ENCODE results near the gene FLRT3. TPM values are rescaled to one million over a fixed set of nuclear protein-coding genes. Genes with fewer than 3 reads are reported as not detected.

Gene FLRT3
- total RNA-seq, 2 experiments from 2014 or later = not detected

DNA sequence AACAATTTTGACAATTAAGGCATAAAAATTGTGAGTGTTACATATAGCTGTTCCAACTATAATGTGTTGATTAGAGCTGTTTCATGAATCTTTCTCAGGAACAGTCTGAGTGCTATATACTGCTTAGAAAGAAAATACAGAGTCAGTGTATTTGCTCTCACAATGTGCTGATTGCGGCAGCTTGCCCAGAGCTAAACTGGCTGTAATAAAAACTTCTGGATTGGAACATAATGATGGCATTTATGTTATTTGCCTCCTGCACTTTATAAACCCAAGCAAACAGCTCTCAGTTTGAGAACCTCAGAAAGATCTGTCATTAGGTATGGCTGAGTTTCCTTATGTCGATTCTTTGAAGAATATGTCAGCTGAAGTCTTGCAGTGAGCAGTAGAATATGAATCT lies 29.5 kb downstream of the FLRT3 start:
- DNase-seq = no peak
- no peaks in the 10 kb centered on the region for H3K27me3 Mint-ChIP-seq
- ChIA-PET POLR2A (no interaction called here), CTCF (no interaction called here)
- H3K36me3 Mint-ChIP-seq (ENCODE audit: low read depth) = no peaks in the 10 kb centered on the region
- H3K4me3 Mint-ChIP-seq = no peak overlapping the region
- no peak overlapping the region for H3K27ac Mint-ChIP-seq
- no peaks in the 10 kb centered on the region for H3K4me1 Mint-ChIP-seq
- H3K9me3 Mint-ChIP-seq = peaks cover 7% of the 10 kb centered on the region

DNA sequence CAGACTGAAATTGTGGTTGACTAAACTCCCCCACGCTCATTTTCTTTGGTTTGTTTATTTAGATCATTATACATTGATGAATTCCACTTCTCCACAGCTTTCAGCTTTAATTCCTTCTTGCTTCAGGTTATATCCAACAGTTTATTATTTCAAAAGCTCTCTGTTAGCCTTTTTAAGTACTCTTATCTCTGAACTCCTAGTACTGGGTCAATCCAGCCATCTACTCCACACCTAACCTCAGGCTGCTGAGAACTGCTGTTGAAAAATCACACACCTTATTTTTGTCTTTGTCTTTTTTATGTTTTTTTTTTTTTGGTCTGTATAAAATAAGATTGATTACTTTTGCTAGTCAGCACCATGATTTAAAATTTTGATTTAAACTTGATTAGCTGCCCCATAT lies 32.9 kb downstream of the FLRT3 start:
- H3K9me3 Mint-ChIP-seq = peaks cover 7% of the 10 kb centered on the region
- H3K4me1 Mint-ChIP-seq = no peaks in the 10 kb centered on the region
- DNase-seq = no peak
- H3K36me3 Mint-ChIP-seq (ENCODE audit: low read depth) = no peaks in the 10 kb centered on the region
- POLR2A ChIA-PET = no interaction called here
- CTCF ChIA-PET = no interaction called here
- H3K27ac Mint-ChIP-seq = no peak overlapping the region
- no peak overlapping the region for H3K4me3 Mint-ChIP-seq
- H3K27me3 Mint-ChIP-seq = no peaks in the 10 kb centered on the region

DNA sequence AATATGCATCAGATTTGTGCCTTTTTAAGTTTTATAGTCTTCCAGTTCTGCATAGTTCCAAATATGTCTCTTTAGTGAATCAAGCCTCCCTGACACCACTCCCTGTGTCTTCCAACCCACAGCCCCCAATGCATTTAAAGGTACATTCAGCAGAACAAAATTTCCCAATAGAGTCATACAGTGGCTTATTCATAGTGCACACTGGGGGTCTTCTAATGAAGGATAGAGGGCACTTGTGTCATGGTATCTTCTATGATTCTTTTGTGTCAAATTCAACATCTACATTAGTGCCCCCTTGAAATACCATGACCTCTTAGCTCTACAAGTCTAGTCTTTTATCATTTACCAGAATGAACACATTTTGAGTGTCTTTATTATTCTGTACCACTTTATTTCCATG lies 33.8 kb downstream of the FLRT3 start:
- ChIA-PET POLR2A (no interaction called here), CTCF (no interaction called here)
- Mint-ChIP-seq H3K36me3 (ENCODE audit: low read depth) (no peaks in the 10 kb centered on the region), H3K4me1 (no peaks in the 10 kb centered on the region), H3K27ac (no peak overlapping the region), H3K4me3 (no peak overlapping the region), H3K9me3 (peaks cover 7% of the 10 kb centered on the region), H3K27me3 (no peaks in the 10 kb centered on the region)
- DNase-seq = no peak

DNA sequence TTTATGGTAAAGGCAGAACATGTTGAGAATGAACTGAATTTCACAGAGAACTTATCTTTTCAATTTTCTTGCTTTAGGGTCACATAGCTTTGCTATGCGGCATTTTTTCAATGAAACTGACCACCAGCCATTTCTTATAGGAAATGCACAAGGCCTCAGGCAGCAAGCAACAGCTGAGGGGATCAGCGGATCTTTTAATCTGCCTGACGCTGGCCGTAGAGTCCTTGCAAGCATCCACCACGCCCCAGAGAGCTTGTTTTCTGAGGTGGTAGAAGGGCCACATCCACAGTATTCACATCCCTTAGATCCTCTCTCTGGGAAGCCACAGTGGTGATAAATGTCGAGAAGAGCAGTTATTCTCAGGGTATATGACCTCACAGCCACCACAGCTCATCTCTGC lies 34.3 kb downstream of the FLRT3 start:
- H3K27me3 Mint-ChIP-seq = no peaks in the 10 kb centered on the region
- no peaks in the 10 kb centered on the region for H3K36me3 Mint-ChIP-seq (ENCODE audit: low read depth)
- H3K4me1 Mint-ChIP-seq = no peaks in the 10 kb centered on the region
- H3K4me3 Mint-ChIP-seq = no peak overlapping the region
- ChIA-PET CTCF (no interaction called here), POLR2A (no interaction called here)
- peaks cover 7% of the 10 kb centered on the region for H3K9me3 Mint-ChIP-seq
- no peak for DNase-seq
- no peak overlapping the region for H3K27ac Mint-ChIP-seq

DNA sequence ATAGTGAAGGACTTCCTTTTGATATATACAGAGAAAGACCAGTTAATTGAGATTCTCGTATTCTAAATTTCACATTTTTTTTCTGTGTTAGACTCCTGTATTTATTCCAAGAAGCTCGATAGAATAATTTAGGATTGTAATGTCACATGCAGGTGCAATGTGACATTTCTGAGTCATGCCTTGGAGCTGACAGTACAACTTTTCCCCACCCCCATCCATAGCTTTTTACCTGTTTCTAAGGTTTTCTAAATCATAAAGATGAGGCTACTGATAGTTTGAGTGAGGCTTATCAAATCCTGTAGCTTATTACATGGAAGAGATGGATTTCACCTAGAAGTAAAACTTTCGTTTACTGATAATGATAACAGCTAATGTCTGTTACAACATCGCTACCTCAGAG lies 37.6 kb downstream of the FLRT3 start:
- H3K4me3 Mint-ChIP-seq = no peak overlapping the region
- H3K27ac Mint-ChIP-seq = no peak overlapping the region
- no peaks in the 10 kb centered on the region for H3K36me3 Mint-ChIP-seq (ENCODE audit: low read depth)
- DNase-seq = no peak
- H3K4me1 Mint-ChIP-seq = no peaks in the 10 kb centered on the region
- ChIA-PET POLR2A (no interaction called here), CTCF (no interaction called here)
- no peaks in the 10 kb centered on the region for H3K27me3 Mint-ChIP-seq
- H3K9me3 Mint-ChIP-seq = peaks cover 7% of the 10 kb centered on the region

DNA sequence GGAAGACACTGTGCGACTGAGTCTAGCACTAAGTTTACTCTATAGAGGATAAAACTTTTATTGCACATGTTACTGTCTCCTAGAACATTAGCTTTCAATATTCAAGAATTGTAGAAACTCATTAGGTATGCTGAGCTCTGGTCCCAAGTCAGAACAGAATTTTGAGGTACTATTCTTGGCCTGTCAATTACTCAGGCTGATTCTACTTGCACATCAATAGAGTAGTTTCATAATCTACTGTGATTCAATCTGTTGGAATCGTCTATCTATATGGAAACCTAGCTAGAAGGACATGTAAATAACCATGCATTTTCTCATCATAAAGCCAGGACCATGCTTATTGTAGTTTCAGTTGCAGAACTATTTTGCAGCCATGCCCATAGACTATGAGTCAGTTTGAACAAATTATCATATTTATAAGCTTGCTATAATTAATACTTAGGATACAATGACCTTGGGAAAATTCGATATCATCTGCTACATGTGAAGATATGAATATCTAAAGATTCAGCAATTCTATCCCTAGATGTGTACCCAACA lies 41.6 kb downstream of the FLRT3 start:
- no peaks in the 10 kb centered on the region for H3K4me1 Mint-ChIP-seq

DNA sequence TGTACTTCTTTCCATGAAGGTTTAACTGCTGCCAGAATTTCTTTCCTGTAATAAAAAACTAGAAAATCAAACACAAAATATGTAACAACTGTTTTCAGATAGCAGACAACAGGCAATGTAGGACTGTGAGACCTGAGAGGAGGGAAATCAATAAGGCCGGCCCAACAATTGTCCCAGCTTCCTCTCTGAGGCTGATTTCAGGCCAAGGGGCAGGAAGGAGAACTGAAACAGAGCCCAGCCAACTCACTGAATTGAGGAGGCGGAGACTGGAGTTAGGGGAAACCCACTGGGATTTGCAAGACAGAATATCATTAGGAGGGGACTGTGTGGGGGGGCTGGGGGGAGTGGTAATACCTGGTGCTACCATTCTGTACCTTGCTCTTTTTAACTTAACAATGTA lies 42.2 kb downstream of the FLRT3 start:
- CTCF ChIA-PET = no interaction called here
- no peak overlapping the region for H3K4me3 Mint-ChIP-seq

More for the DNA sequence above, 41.6 kb downstream of the FLRT3 start:
- Mint-ChIP-seq H3K27me3 (no peaks in the 10 kb centered on the region), H3K36me3 (ENCODE audit: low read depth) (no peaks in the 10 kb centered on the region), H3K27ac (no peak overlapping the region), H3K4me3 (no peak overlapping the region), H3K9me3 (no peaks in the 10 kb centered on the region)
- ChIA-PET CTCF (no interaction called here), POLR2A (no interaction called here)
- DNase-seq = no peak

DNA sequence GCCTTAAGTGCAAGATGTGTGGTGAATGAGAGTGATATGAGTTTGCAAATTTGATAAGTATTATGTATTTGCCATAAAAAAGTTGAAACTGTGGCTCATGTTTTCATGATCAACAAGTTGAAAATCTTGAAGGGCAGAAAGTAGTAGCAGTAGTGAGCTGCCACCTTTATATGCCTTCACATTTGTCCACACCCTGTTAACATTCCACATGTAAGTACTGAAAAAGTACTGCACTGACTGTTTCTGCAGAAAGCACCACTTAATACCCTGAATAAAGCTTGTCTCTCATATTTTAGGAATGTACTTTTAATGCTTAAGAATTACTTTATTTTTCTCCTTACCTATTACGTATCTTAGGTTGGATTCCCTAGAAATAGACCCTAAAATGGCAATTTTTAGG lies 45.9 kb downstream of the FLRT3 start:
- Mint-ChIP-seq H3K27me3 (no peaks in the 10 kb centered on the region), H3K4me3 (no peak overlapping the region), H3K9me3 (no peaks in the 10 kb centered on the region), H3K27ac (no peak overlapping the region), H3K4me1 (no peaks in the 10 kb centered on the region), H3K36me3 (ENCODE audit: low read depth) (no peaks in the 10 kb centered on the region)
- ChIA-PET CTCF (no interaction called here), POLR2A (no interaction called here)
- no peak for DNase-seq

More for the DNA sequence above, 42.2 kb downstream of the FLRT3 start:
- no peaks in the 10 kb centered on the region for H3K36me3 Mint-ChIP-seq (ENCODE audit: low read depth)
- no peaks in the 10 kb centered on the region for H3K9me3 Mint-ChIP-seq
- POLR2A ChIA-PET = no interaction called here
- H3K27me3 Mint-ChIP-seq = no peaks in the 10 kb centered on the region
- DNase-seq = no peak
- no peak overlapping the region for H3K27ac Mint-ChIP-seq
- H3K4me1 Mint-ChIP-seq = no peaks in the 10 kb centered on the region

DNA sequence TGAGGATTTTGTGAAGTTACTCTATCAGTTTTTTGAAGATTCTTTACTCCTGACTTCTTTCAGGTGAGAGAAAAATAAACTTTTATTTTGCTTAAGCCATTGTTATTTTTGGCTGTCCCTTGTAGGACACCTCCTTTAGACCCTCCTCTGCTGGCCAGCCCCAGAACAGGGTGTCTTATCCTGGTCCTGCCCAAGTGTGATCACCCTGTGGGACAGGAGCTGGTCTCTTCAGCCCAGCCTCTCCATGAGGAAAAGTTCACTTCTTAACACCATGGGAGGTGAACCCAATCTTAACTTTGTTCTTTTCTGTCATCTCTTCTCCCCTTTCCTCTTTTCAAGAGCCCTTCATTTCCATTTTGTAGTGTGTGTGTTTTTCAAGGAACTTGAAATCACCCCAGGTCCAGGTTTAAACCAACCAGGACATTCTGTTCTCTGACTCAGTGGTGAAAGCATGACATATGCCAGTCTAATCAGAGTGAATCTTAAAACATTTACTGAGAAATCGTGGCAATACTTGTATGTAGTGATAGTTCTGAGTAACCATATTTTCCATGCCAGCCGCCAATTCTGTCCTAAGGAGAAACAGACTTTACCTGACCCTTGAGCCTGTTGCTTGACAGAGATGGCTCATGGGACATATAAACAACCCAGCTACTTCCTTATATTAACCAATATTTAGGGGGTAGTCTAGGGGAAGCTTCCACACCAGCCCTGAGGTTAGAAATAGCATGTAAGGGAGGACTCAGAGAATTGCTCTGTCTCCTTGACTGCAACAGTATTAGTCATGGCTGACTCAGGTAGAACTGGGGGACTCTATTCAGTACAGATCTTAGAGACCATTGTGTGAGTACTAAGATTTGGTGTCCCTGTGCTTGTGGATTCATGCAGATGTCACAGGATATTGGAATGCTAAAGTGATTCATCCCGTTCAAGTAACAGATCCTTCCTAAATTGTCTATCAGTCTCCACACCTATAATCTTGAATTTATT lies 48.8 kb downstream of the FLRT3 start:
- CTCF ChIA-PET = no interaction called here
- H3K9me3 Mint-ChIP-seq = no peaks in the 10 kb centered on the region
- no peaks in the 10 kb centered on the region for H3K27me3 Mint-ChIP-seq
- no peaks in the 10 kb centered on the region for H3K36me3 Mint-ChIP-seq (ENCODE audit: low read depth)
- no peak overlapping the region for H3K27ac Mint-ChIP-seq
- POLR2A ChIA-PET = no interaction called here
- H3K4me3 Mint-ChIP-seq = no peak overlapping the region
- no peaks in the 10 kb centered on the region for H3K4me1 Mint-ChIP-seq
- no peak for DNase-seq

DNA sequence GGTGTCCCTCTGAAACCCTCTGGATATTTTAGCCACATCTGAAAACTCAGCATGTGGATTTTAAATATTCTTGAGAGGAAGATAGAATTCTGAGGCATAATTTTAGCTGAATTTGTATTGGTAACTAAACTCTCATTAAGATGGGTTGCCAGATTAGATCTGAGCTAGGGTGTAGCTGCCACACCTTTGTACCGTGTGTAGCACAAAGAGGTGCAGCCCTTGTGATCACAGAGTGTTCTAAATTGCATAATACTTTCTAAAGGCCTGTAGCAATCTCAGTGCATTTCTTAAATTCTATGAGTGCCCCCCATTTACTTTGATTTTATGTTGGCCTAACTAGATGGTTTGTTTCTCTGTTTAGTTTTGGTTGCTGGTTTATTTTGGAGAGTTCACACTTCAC lies 53.0 kb downstream of the FLRT3 start:
- ChIA-PET POLR2A (no interaction called here), CTCF (no interaction called here)
- no peak for DNase-seq
- H3K9me3 Mint-ChIP-seq = no peaks in the 10 kb centered on the region
- no peaks in the 10 kb centered on the region for H3K4me1 Mint-ChIP-seq
- H3K36me3 Mint-ChIP-seq (ENCODE audit: low read depth) = no peaks in the 10 kb centered on the region
- no peaks in the 10 kb centered on the region for H3K27me3 Mint-ChIP-seq
- H3K27ac Mint-ChIP-seq = no peak overlapping the region
- H3K4me3 Mint-ChIP-seq = no peak overlapping the region

DNA sequence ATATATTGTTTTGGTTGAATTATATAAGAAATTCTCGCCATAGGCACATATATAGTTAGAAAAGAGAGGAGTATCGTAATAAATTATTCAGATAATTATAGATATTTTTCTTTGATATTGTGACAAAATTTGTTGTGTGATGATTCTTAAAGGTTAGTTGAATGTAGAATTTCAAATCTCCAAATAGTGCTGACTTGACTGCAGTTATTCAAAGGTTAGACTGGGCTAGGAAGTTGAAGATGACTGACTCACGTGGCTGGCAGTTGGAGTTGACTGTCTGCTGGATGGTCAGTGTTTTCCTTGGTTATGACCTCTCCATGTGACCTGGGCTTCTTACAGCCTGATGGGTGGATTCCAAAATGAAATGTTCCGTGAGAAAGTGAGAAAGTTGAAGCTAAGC lies 55.3 kb downstream of the FLRT3 start:
- Mint-ChIP-seq H3K27me3 (no peaks in the 10 kb centered on the region), H3K27ac (no peak overlapping the region), H3K9me3 (no peaks in the 10 kb centered on the region), H3K36me3 (ENCODE audit: low read depth) (no peaks in the 10 kb centered on the region), H3K4me1 (no peaks in the 10 kb centered on the region), H3K4me3 (no peak overlapping the region)
- DNase-seq = no peak
- ChIA-PET CTCF (no interaction called here), POLR2A (no interaction called here)
